IPS-11a (cell line): ENCODE measurements around the gene PTPRK.
"Not testable (repeated sequence)": the region's sequence is repeated elsewhere in the genome, so short reads cannot be mapped to it uniquely, and the experiment has no call there.

ENCODE experiments used
- H3K4me3 ChIP-seq: one replicate; pipeline ENCODE4 v1.5.1; 2013; ENCODE audit warnings: low read depth, low read length, control low read depth

PTPRK gene

DNA sequence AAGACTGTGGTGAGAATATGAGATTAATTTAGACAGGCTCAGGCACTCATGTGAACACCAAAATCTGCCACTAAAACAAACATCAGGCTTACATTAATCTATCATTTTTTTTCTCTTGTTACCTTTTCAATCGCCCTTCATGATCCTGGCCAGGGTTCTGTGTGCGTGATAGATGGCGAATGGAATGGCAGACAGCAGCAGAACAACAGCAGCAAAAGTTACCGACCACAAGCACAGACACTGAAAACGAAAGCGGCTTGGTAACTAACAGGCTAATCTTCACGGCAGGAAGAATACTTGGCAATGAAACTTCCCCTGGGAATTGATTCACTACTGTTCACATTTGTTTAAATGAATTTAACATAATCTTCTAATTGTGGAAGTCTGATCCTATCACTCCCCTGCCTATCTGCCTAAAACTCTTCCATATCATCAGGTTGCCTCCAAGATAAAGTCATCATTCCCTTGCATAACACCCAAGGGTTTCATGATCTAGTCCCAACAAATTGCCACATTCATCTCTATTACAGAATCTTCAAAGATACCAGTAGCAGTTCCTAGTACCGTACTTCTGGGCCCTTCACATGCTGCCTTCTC lies 28.7 kb downstream of the PTPRK start:
- H3K4me3 ChIP-seq, result no peak overlapping the region

DNA sequence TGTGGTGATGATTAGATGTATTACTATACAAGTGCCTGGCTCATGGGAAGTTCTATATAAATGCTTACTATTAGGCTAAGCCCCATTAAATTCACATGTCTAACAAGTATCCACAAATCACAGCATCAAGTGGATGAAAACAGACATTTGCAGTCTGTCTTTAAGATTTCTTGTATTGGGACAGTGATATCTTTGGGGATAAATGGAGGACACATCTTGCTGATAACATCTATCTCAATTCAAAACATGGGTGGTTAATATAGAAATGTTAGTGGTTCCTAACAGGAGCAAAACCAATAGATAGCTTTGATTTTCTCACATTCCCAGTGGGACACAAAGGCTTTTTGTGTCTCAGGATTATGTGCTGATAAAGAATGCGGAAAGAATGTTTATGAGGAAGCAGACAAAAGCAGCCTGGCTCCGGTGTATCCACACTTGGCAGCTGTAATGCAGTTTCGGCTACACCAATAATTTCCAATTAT lies 29.3 kb downstream of the PTPRK start:
- no peak overlapping the region for H3K4me3 ChIP-seq

DNA sequence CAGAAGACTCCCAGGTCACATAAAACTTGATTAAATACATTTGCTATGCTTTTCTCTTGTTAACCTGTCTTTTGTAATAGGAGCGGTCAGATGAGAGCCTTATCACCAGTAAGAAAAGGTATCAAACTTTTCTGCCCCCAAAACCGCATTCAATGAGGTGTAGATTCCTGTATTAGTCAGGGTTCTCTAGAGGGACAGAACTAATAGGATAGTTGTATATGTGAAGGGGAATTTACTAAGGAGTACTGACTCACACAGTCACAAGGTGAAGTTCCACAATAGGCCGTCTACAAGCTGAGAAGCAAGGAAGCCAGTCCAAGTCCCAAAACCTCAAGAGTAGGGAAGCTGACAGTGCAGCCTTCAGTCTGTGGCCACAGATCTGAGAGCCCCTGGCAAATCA lies 32.7 kb downstream of the PTPRK start:
- no peak overlapping the region for H3K4me3 ChIP-seq

DNA sequence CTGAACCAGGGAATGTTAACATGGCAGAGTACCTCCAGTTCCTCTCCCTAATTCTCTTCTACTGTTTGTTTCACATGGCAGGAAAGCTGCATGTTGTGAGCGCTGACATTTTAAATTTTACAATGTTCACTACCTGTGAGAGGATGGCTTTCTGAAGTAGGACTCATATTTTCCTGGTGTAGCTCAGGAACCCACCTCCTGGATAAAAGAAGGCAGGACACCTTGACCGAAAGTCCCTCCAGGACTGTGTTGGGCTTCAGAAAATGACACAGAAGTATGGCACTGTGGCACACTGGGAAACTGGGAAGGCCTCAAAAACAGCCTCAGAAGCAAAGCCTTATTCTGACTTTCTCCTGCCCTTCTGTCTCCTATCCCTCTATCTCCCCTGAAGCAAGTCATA lies 33.3 kb downstream of the PTPRK start:
- H3K4me3 ChIP-seq, result no peak overlapping the region

DNA sequence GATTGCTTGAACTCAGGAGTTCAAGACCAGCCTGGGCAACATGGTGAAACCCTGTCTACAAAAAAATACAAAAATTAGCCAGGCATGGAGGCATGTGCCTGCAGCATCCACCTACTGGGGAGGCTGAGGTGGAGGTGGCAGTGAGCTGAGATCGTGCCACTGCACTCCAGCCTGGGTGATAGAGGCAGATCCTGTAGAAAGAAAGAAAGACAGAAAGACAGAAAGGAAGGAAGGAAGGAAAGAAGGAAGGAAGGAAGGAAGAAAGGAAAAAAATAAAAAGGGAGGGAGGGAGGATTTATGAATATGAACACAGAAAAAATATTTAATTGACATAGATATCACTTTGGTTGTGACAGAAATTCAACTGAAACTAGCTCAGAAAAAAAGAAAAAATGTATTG lies 33.8 kb downstream of the PTPRK start:
- H3K4me3 ChIP-seq, result not testable (repeated sequence)

DNA sequence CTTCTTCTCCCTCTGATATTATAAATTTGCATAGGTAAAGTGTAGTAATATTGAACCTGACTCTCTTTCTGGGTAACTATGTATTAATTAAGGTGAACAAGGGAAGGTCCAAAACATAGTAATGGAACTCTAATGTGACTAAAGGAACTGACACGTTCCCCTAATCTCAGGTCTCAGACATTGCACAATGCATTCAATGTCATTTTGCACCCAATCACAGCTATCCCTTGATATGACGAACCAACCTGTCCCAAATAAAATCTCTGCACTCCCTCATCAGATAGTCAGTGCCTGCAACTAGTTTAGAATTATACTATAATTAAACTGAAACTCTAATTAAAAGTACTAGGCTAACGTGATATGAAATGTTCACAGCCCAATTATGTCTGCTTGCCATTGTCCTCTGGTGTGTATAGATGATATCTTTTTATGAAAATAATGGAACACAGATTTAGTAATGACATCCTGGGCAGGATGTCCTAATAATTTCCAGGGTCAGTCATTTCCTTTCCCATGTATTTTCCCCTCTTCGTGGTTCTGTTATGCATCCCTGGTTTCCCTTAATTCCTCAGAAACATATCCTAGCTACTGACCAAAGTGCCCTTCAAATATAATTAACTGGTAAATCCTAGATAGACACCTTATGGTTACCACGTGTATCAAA lies 36.8 kb downstream of the PTPRK start:
- no peak overlapping the region for H3K4me3 ChIP-seq

DNA sequence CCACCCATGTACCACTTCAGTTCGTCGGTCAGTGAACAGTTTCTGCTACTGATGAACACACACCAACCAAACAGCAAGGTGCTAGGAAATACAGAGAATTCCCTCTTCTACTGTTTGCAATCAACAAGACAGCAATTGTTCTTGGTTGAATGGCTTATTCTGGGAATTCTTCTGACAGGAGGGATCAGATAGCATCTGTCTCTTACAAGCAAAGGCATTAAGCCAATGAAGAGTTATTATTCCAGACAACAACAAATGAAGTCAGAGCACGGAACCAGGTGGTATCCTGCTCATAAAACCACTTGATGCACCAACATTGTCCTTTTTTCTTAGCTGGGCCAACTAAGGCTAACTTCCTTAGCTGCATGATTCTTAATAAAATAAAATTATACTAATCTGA lies 37.8 kb downstream of the PTPRK start:
- H3K4me3 ChIP-seq, result no peak overlapping the region

DNA sequence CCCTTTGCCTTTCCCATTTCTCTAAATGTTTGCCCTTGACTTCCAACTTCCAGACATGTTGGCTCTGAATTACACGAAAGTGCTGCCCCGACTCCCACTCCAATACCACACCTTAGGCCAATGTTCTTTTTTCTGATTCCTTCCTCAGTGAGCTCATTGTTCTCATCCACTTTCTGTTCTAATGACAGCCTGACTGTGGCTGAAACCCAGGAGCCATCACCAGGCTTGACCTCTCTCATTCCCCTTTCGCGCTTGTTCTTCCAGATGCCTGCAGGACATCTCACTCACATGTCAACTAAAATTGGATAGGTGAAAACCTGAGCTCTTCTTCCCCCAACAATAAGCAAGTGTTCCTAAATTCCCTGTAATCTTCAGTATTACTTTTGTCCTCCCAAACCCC lies 40.4 kb downstream of the PTPRK start:
- no peak overlapping the region for H3K4me3 ChIP-seq

DNA sequence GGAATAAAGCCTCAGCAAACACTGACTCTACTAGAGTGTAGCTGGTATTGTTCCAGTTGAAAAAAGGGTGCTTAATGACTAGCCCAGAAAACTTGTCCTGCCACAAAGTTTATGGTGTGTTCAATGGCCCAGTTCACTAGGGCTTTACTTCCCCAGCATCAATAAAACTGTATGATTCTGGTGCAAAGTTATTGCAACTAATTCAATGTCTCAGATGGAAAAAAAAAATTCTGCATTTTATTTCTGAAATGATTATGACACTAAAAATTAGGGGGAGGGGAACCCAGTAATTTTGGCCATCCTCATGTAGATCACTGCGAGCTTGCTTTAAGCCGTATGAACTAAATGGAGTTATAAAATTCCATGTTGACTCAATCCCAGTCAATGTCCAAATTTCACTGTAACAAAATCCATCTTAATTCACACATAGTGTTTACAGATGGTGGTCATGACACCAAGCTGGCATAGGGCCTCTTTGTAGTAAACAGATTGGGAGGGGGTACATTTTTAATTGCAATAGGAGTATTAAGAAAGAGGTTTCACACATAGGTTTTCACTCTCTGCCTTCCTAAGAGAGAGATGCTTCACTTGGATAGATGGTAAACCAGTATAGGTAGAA lies 41.2 kb downstream of the PTPRK start:
- H3K4me3 ChIP-seq, result no peak overlapping the region

DNA sequence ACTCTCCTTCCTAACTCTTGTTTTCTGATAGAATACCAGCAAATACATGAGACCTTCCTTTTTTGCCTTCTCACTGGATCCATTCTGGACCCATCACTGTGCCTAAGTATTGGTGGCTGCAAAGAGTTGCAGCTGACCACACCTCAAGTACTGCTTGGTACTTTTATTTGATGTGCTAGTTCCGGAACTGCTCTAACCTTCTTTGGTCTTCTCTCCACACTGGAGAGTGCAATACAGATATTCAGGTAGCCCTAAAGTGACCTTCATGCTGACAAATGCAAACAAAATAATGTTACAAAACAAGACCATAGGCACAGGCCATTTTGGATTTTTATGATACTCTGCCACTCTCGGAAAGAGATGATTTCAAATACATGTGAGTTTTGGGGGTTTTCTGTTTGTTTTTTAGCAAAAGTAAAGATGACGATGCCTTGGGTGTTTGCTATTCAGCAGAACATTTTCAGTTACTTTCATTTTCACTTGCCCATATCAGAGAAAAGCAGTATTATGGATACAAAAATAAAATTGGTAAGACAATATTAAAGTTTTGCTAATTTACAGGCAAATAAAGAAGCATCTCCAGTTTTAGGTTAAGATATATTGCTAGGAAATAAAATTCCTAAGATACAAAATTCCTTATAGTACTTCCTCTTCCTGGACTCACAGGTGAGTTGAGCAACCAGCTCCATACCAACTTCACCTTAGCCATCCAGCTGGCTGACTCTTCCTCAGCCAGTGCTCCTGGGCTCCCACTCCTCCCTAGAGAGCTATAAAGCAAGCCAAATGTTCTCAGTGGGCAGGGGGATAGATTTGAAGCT lies 42.0 kb downstream of the PTPRK start:
- no peak overlapping the region for H3K4me3 ChIP-seq

DNA sequence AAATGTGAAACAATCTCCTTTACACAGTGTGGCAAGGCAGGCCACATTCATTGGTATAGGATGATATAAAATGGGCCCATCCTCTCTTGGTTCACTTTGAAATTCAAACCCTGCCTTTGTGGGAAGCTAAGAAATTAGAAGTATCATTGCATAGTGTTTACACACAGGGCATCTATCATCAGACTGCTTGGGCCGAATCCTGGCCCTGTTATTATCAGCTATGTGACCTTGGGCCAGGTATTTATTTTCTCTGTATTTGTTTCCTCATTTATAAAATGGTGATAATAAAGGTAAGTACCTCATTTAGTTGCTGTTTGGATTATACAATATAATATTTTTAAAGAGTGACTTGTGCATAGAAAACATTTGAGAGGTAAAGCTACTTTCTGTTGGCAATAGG lies 45.5 kb downstream of the PTPRK start:
- H3K4me3 ChIP-seq, result no peak overlapping the region

DNA sequence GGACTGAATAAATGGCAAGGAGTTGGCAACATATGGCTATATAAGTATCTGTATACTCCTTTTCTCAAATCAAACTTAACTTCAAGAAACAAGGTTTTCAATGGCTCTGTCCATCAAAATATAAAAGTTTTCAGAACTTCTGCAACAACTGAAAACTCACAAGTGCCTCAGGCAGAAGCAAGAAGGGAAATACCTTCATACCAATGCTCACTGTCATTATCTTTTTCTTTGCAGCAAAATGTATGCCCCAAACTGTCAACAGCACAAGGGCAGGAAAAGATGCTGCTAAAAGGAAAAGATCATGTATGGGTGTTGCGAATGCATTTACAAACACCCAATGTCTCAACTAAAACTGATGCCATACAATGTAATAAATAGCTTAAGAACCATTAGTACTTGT lies 45.9 kb downstream of the PTPRK start:
- no peak overlapping the region for H3K4me3 ChIP-seq

DNA sequence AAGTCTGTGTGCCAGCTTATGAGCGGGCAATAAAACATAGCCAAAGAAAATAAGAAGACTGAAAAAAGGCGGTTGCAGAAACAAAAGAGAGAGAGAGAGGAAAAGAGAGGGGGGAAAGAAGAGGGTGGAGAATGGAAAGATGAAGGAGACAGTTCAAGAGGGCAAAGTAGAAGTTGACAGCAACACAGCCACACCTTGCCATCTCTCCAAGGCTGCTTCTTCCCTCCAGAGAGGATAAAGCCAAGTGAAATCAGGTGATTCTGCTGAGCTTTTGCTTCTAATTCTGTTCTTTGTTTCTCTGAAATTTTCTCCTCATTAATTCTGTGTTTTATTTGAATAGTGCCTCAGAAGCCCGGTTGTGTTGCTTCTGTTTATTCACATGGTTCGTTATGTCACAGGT lies 48.5 kb downstream of the PTPRK start:
- H3K4me3 ChIP-seq, result no peak overlapping the region

DNA sequence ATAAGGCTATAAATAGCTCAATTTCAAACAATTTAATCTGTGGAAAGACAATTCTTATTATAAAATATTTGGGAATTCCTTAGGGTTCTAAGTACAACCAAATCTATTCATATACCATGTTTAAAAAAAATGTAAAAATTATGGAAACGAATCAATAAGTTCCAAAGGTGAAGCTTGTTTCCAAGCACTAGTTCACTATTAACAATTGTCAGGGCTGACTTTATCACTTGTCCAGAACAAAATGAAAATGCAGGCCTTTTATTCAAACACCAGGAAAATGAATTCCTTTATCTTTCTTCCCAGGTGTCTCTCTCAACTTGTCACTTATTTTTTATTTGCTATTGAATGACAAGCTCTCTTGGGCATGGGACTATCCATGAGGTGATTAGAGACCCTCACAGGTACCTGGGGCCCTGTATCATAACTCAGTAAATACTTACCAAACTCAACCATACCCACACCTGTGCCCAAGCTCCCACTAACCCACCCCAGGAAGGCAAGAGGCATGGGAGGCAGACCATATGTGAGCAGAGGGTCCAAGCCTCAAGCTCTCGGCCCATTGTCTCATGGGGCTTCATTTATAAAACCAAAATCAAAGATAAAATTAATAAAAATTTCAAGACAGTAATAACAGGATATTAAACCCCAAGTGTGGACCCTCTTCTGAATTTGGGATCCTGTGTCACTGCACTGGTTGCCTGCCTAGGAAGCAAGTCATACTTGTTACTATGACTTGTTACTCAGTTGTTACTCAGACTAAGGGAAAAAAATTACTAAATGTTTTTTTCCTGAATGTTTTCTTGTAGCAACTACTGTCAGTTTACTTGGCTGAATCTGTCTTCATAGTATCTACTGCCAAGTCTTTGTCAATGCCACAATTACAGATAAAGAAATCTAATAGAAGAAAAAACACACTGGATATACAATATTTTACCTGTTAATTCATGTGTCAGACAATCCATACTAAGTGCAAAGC lies 54.7 kb downstream of the PTPRK start:
- no peak overlapping the region for H3K4me3 ChIP-seq

DNA sequence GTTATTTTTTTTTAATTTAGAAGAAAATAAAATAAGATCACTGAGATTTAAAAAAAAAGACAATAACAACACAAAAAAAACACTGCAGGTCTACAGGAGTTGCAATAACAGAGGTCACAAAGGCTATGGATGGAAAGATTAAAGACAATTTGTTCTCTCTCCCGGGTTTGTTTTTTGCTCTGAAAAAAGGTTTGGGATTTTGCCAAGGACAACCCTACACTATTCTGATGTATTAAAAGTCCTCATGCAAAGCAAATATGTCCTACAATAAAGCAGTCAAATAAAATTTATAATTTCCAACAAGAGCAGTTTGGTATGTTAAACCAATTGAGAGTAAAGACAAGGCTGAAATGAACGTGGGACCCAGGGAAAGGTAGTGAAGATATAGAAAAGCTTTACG lies 55.6 kb downstream of the PTPRK start:
- no peak overlapping the region for H3K4me3 ChIP-seq

DNA sequence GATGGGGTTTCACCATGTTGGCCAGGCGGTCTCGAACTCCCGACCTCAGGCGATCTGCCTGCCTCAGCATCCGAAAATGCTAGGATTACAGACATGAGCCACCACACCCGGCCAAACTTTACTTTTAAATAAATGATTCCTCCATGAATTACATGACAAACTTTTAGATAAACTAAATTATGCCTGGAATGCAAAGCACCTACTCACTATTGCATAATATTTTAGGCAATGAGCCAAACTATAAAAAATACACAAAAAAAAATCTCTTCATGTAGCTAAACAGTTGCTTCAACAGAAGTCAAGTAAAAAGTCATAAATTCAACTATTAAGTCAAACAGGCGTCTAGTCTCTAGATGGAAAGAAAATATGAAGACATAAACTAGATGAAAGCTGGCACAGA lies 56.5 kb downstream of the PTPRK start:
- no peak overlapping the region for H3K4me3 ChIP-seq

DNA sequence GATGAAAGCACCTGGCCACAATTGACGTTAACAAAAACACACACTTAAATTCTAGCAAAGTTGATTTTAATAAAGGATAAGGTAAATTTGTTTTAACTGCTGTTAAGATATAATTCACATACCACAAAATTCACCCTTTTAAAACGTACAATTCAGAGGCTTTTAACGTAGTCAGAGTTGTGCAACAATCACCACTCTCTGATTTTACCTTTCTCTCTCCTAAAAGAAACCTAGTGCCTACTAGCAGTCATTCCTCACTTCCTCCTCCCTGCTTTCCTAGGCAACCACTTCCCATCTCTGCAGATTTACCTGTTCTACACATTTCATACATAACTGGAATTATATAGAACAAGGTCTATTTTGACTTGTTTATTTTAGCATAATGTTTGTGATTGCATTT lies 58.9 kb downstream of the PTPRK start:
- no peak overlapping the region for H3K4me3 ChIP-seq

DNA sequence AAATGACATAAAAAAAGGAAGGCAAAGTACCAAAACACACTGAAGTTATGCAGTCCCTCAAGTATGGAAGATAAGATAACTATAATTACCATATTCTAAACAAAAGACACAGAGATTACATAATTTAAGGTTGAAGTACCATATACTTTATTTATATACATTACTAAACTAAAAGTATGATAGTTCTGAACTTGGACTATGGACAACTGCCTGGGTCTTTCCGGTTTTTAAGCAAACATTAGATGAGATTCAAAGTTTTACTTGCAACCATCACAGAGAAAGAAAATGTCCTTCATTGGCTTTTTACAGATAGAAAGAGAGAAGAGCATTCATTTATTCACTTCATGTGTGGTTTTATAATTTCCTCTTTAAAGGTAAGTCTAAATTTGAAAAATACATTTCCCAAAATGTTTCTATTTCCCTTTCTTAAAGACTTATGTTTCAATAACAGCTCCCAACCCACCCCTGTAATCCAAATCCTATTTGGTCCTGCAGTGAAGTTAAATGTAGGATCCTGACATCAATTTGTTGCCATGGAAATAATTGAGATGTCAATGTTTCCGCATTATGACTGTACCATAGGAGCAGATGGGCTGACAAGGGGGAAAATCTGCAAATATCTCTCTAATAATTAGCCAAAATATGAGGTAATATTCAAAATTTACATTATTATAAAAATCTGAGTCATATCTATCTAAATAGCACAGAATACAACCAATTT lies 63.7 kb downstream of the PTPRK start:
- H3K4me3 ChIP-seq, result no peak overlapping the region

DNA sequence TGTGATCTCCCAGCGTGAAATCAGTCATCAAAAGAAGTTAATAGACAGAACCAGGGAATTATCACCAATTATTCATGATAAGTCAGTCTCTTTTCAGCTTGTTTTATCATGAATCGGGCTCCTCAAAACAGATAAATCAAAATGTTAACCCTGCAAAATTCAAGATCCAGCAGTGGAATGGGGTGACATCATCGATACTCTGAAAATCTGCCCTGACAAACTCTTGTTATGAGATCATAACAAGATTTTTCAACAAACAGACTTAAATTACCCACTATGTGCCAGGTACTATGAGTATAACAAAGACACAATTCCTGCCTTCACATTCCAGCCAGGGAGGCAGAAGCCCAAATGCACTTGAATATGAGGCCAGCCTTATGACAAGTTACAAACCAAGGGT lies 64.4 kb downstream of the PTPRK start:
- no peak overlapping the region for H3K4me3 ChIP-seq

DNA sequence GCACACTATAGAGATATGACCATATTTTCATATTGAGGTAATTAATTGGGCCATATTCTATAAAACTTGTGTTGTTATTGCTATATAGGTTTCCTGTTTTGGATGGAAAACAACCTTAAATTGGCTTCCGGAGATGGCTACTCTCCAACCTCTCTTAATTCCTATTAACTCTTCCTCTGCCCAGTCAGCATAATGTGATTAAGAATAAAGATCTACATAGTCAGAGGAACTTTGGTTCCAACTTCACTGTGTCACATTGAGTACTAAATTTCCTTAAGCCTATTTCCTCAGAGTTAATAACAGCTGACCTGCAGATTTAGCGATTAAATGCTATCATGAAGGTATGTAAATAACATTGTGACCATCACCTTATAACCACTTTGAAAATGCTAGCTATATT lies 67.7 kb downstream of the PTPRK start:
- H3K4me3 ChIP-seq, result no peak overlapping the region
